Large intestine (tissue), 3 donors: ENCODE results near the gene C5orf46. TPM values are rescaled to one million over a fixed set of nuclear protein-coding genes. Genes with fewer than 3 reads are reported as not detected.

Experiments used
- DNase-seq, 2 donors: peaks; one replicate each; pipeline versions ENCODE4 v3.0.0 to v3.0.0-alpha.2; 2013
- H3K27ac ChIP-seq: one replicate; pipeline ENCODE4 v1.5.1; 2013; ENCODE audit warnings: low read length
- H3K27me3 ChIP-seq: 2 replicates; pipeline ENCODE4 v1.6.1; 2013; ENCODE audit warnings: low read length; ENCODE audit not compliant: control insufficient read depth, insufficient read depth
- H3K36me3 ChIP-seq: 2 replicates; pipeline ENCODE4 v1.6.1; 2013; ENCODE audit warnings: low read length; ENCODE audit not compliant: control insufficient read depth, insufficient read depth
- H3K4me1 ChIP-seq: one replicate; pipeline ENCODE4 v1.6.1; 2013; ENCODE audit warnings: low read length; ENCODE audit not compliant: control insufficient read depth, insufficient read depth
- H3K4me3 ChIP-seq: one replicate; pipeline ENCODE4 v1.5.1; 2013; ENCODE audit warnings: low read length
- H3K9me3 ChIP-seq: one replicate; pipeline ENCODE4 v1.6.1; 2013; ENCODE audit warnings: mild to moderate bottlenecking, low read depth, low read length, moderate library complexity; ENCODE audit not compliant: control insufficient read depth
- WGBS: methylation state at CpG from one replicate; pipeline ENCODE4 v1.1.5; 2013; ENCODE audit warnings: low lambda C conversion rate; ENCODE audit not compliant: insufficient coverage; 5-methylcytosine and 5-hydroxymethylcytosine counted together
- polyA plus RNA-seq: library from polyadenylated mRNA; unstranded; fragments of 120-200 nt; gene quantifications from one replicate; pipeline ENCODE4 v1.2.1, GENCODE V29; 2013

C5orf46 gene
- polyA plus RNA-seq, 1 donor = not detected

GRCh38 chr5:147895864-147896263 is 10.5 kb downstream of the C5orf46 start:
- Histone ChIP-seq H3K9me3 (no peaks in the 10 kb centered on the region), H3K27me3 (no peaks in the 10 kb centered on the region), H3K4me3 (no peak overlapping the region), H3K36me3 (no peaks in the 10 kb centered on the region), H3K27ac (no peak overlapping the region), H3K4me1 (no peaks in the 10 kb centered on the region)
- WGBS = no CpG with 5 or more reads among the region's 1 CpG
- no peak for DNase-seq

GRCh38 chr5:147893820-147894219 is 12.5 kb downstream of the C5orf46 start:
- Histone ChIP-seq H3K27me3 (no peaks in the 10 kb centered on the region), H3K9me3 (no peaks in the 10 kb centered on the region), H3K36me3 (no peaks in the 10 kb centered on the region), H3K27ac (no peak overlapping the region), H3K4me3 (no peak overlapping the region), H3K4me1 (no peaks in the 10 kb centered on the region)
- no CpG with 5 or more reads among the region's 2 CpGs for WGBS
- no peak for DNase-seq

- H3K27ac ChIP-seq = no peak overlapping the region
- WGBS = 0% methylated on average over 1 of the region's 3 CpGs
- DNase-seq = no peak
Measured at GRCh38 chr5:147892696-147893296, 13.5 kb downstream of the C5orf46 start.

GRCh38 chr5:147887930-147888329 is 18.4 kb downstream of the C5orf46 start:
- no peak for DNase-seq
- no peaks in the 10 kb centered on the region for H3K36me3 ChIP-seq

More at GRCh38 chr5:147892696-147893296, 13.5 kb downstream of the C5orf46 start:
- Histone ChIP-seq H3K36me3 (no peaks in the 10 kb centered on the region), H3K27me3 (no peaks in the 10 kb centered on the region), H3K4me3 (no peak overlapping the region), H3K4me1 (no peaks in the 10 kb centered on the region), H3K9me3 (no peaks in the 10 kb centered on the region)

GRCh38 chr5:147887026-147887627 is 19.2 kb downstream of the C5orf46 start:
- no peak overlapping the region for H3K4me3 ChIP-seq
- no peak for DNase-seq
- H3K9me3 ChIP-seq = no peaks in the 10 kb centered on the region
- H3K4me1 ChIP-seq = no peaks in the 10 kb centered on the region
- H3K27ac ChIP-seq = no peak overlapping the region
- no peaks in the 10 kb centered on the region for H3K36me3 ChIP-seq
- 20% methylated on average over 1 of the region's 3 CpGs for WGBS
- H3K27me3 ChIP-seq = no peaks in the 10 kb centered on the region

More at GRCh38 chr5:147887930-147888329, 18.4 kb downstream of the C5orf46 start:
- Histone ChIP-seq H3K9me3 (no peaks in the 10 kb centered on the region), H3K27ac (no peak overlapping the region), H3K4me3 (no peak overlapping the region), H3K4me1 (no peaks in the 10 kb centered on the region), H3K27me3 (no peaks in the 10 kb centered on the region)
- WGBS = 82% methylated on average over 2 of the region's 2 CpGs

- H3K4me3 ChIP-seq = no peak overlapping the region
- no peak overlapping the region for H3K27ac ChIP-seq
- no peaks in the 10 kb centered on the region for H3K36me3 ChIP-seq
- no peak for DNase-seq
- H3K27me3 ChIP-seq = no peaks in the 10 kb centered on the region
- 67% methylated on average over 1 of the region's 6 CpGs for WGBS
- no peaks in the 10 kb centered on the region for H3K4me1 ChIP-seq
- no peaks in the 10 kb centered on the region for H3K9me3 ChIP-seq
Measured at GRCh38 chr5:147882586-147883313, 23.6 kb downstream of the C5orf46 start.

GRCh38 chr5:147880487-147880886 is 25.9 kb downstream of the C5orf46 start:
- no peak overlapping the region for H3K27ac ChIP-seq
- no peaks in the 10 kb centered on the region for H3K4me1 ChIP-seq
- WGBS = 71% methylated on average over 1 of the region's 2 CpGs
- no peak overlapping the region for H3K4me3 ChIP-seq
- no peak for DNase-seq
- H3K27me3 ChIP-seq = no peaks in the 10 kb centered on the region
- H3K9me3 ChIP-seq = no peaks in the 10 kb centered on the region
- H3K36me3 ChIP-seq = no peaks in the 10 kb centered on the region

GRCh38 chr5:147879784-147880183 is 26.6 kb downstream of the C5orf46 start:
- WGBS = 95% methylated on average over 3 of the region's 3 CpGs
- no peaks in the 10 kb centered on the region for H3K27me3 ChIP-seq
- no peaks in the 10 kb centered on the region for H3K9me3 ChIP-seq
- no peak for DNase-seq
- H3K27ac ChIP-seq = no peak overlapping the region
- no peak overlapping the region for H3K4me3 ChIP-seq
- no peaks in the 10 kb centered on the region for H3K4me1 ChIP-seq
- no peaks in the 10 kb centered on the region for H3K36me3 ChIP-seq

GRCh38 chr5:147878066-147878759 is 28.1 kb downstream of the C5orf46 start, which contains the start of gene SCGB3A2:
TSS of gene SCGB3A2 (plus strand) at chr5:147878711. CDS start at chr5:147878804, 93 bp downstream.
- Histone ChIP-seq H3K36me3 (no peaks in the 10 kb centered on the region), H3K27ac (no peak within 1 kb of the TSS), H3K4me3 (no peak within 1 kb of the TSS), H3K4me1 (no peaks in the 10 kb centered on the region), H3K27me3 (no peaks in the 10 kb centered on the region), H3K9me3 (no peaks in the 10 kb centered on the region)
- no peak for DNase-seq
- 100% methylated on average over 1 of the region's 2 CpGs for WGBS

GRCh38 chr5:147876626-147877025 is 29.7 kb downstream of the C5orf46 start:
- WGBS = 100% methylated on average over 1 of the region's 2 CpGs
- Histone ChIP-seq H3K27me3 (no peaks in the 10 kb centered on the region), H3K4me3 (no peak overlapping the region), H3K36me3 (no peaks in the 10 kb centered on the region), H3K9me3 (no peaks in the 10 kb centered on the region), H3K4me1 (no peaks in the 10 kb centered on the region), H3K27ac (no peak overlapping the region)
- DNase-seq = no peak
